NCI-H2196 (cell line): ENCODE results near the gene RAD18.

Source experiments
- DNase-seq: peaks from one replicate; lab custom pipeline; 2025; ENCODE audit not compliant: unreplicated experiment; lab: John Stamatoyannopoulos, UW

RAD18 gene

GRCh38 chr3:8838234-8838633 lies 125.0 kb downstream of the RAD18 start:
- no peak for DNase-seq

- DNase-seq: no peak
Observed at GRCh38 chr3:8837162-8837561, 126.1 kb downstream of the RAD18 start.

- DNase-seq: no peak
Observed at GRCh38 chr3:8836096-8836495, 127.2 kb downstream of the RAD18 start.

GRCh38 chr3:8835385-8835784 lies 127.9 kb downstream of the RAD18 start:
- no peak for DNase-seq

GRCh38 chr3:8834974-8835373 lies 128.3 kb downstream of the RAD18 start:
- DNase-seq: no peak

GRCh38 chr3:8827641-8828040 lies 135.6 kb downstream of the RAD18 start:
- no peak for DNase-seq
